ENCODE measurements around the gene B4GALT2. TPM values are rescaled to one million over a fixed set of nuclear protein-coding genes. Genes with fewer than 3 reads are reported as not detected.

The B4GALT2 gene
- total RNA-seq, 1 donor from 2014 or later: 84.0 TPM

DNA sequence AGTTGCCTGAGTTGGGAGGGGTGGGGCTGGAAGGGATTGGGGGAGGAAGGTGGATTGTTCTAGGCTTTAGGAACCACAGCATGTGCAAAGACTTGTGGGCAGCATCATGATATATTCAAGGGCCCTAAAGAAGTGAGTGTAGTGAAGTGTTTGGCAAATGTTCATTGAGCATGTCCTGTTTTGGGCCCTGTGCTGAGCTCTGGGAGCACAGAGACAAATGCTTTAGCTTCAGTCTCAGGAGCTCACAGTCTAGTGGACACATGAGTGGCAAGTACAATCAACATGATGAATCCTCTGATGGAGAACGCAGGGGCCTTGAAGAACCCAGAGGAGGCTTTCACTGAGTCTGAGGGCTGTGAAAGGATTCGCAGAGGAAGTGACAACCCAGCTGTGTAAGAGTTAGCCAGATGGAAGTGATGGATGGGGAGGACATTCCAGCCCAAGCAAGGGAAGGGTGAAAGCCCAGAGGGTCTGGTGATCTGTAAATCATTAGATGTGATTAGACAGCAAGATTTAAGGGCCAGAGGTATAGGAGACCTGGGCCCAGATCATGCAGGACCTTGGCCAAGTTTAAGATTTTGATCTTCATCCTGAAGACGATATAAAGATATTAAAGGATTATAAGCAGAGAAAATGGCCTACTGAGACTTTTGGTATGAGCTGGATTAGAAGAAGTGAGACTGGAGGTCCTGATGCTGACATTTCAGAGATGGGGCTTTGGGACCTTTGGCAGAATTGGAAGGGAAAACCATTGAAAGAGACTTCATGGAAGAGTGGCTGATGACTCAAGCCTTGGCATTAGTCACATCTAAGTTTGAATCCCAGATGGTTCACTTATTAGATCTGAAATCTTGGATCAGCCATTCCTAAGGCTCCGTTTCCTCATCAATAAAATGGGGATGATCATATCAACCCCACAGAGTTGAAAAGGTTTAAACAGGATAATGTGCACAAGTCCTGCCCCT lies 27.7 kb upstream of the B4GALT2 start:
- Histone ChIP-seq H3K36me3 (ENCODE audit: control insufficient read depth, insufficient read depth, low read length) (peaks cover 7% of the 10 kb centered on the region), H3K27me3 (ENCODE audit: control insufficient read depth, insufficient read depth, low read length) (no peaks in the 10 kb centered on the region), H3K4me3 (ENCODE audit: low read depth, low read length) (no peak overlapping the region)
- no peak for TF ChIP-seq CTCF (IDR thresholded peaks at IDR 0.05; ENCODE audit: insufficient read depth, low read length, severe bottlenecking)
- peak; percentile 48 for DNase-seq (ENCODE audit: low read depth)
- FAIRE-seq: peak; percentile 86

DNA sequence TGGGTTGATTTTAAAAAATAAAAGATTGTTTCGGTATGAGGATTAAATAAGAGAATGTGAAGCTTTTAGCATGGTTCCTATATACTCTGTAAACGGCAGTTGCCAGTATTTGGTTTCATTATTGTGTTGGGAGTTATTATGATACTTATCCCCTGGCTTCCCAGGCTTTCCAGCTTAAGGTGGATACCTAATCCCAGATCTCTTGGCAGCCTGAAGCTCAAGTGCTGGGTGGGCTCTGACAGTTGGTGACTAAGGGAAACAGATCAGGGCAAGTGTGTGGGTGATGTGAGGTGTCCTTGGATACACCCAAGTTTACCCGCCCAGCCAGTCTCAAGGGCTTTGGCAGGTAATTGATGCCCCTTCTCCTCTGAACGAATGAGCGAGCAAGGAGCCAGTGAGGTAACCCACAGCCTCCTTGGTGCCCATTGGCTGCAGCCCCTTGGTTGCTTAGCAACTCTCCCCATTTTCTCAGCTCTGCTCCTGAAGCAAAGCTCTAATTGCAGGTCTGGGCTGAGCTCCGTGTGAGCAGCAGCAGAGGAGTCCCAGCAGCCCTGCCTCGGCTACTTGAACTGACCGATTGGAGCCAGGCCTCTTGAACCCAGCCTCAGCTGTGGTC lies 26.2 kb upstream of the B4GALT2 start:
- FAIRE-seq: no peak

GRCh38 chr1:43953361-43953760 lies 25.6 kb upstream of the B4GALT2 start:
- H3K27me3 ChIP-seq (ENCODE audit: control insufficient read depth, insufficient read depth, low read length): no peaks in the 10 kb centered on the region
- no peak for TF ChIP-seq CTCF (IDR thresholded peaks at IDR 0.05; ENCODE audit: insufficient read depth, low read length, severe bottlenecking)
- no peak overlapping the region for H3K4me3 ChIP-seq (ENCODE audit: low read depth, low read length)
- DNase-seq (ENCODE audit: low read depth) (no peak), FAIRE-seq (peak; percentile 40)
- peaks cover 7% of the 10 kb centered on the region for H3K36me3 ChIP-seq (ENCODE audit: control insufficient read depth, insufficient read depth, low read length)

More for the DNA sequence above, 26.2 kb upstream of the B4GALT2 start:
- TF ChIP-seq CTCF (IDR thresholded peaks at IDR 0.05; ENCODE audit: insufficient read depth, low read length, severe bottlenecking): no peak
- peak; percentile 36 for DNase-seq (ENCODE audit: low read depth)
- no peak overlapping the region for H3K4me3 ChIP-seq (ENCODE audit: low read depth, low read length)
- H3K27me3 ChIP-seq (ENCODE audit: control insufficient read depth, insufficient read depth, low read length): no peaks in the 10 kb centered on the region
- H3K36me3 ChIP-seq (ENCODE audit: control insufficient read depth, insufficient read depth, low read length): peaks cover 7% of the 10 kb centered on the region

DNA sequence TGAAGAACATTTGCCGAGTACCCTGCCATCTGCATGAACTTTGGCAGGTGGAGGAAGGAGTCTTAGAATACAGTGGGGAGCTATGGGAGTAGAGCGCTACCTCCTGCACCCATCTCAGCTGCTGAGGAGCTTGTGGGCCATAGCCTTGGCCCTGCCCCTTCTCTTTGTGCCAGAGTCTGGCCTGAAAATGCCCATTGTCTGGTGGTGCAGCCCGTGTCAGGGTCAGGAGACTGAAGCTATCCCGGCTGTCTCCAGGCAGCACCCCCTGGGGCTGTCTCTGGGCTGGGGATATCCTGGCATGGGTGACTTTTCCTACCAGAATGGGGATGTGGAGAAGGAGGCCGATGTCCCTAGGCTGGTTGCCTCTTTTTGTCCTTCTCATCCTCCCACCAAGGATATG lies 25.0 kb upstream of the B4GALT2 start:
- no peak for TF ChIP-seq CTCF (IDR thresholded peaks at IDR 0.05; ENCODE audit: insufficient read depth, low read length, severe bottlenecking)
- no peak overlapping the region for H3K4me3 ChIP-seq (ENCODE audit: low read depth, low read length)
- DNase-seq (ENCODE audit: low read depth): no peak
- no peak for FAIRE-seq
- peaks cover 12% of the 10 kb centered on the region for H3K36me3 ChIP-seq (ENCODE audit: control insufficient read depth, insufficient read depth, low read length)
- no peaks in the 10 kb centered on the region for H3K27me3 ChIP-seq (ENCODE audit: control insufficient read depth, insufficient read depth, low read length)

DNA sequence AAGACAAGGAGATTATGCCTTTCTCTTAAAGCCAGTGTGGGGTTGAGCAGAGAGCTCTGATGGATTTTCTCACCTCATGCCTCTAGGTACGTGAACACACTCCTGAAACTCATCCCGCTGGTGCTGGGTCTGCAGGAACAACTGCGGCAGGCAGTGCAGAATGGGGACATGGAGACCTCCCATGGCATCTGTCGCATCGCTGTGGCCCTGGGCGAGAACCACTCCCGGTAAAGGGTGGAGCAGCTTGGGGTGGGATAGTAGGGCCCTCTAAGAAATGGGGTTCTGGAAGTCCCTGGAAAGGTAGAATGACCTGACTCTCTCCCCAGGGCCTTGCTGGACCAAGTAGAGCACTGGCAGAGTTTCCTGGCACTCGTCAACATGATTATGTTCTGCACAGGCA lies 22.8 kb upstream of the B4GALT2 start:
- DNase-seq (ENCODE audit: low read depth): no peak
- no peaks in the 10 kb centered on the region for H3K27me3 ChIP-seq (ENCODE audit: control insufficient read depth, insufficient read depth, low read length)
- H3K4me3 ChIP-seq (ENCODE audit: low read depth, low read length): no peak overlapping the region
- TF ChIP-seq CTCF (IDR thresholded peaks at IDR 0.05; ENCODE audit: insufficient read depth, low read length, severe bottlenecking): no peak
- FAIRE-seq: no peak
- peaks cover 12% of the 10 kb centered on the region for H3K36me3 ChIP-seq (ENCODE audit: control insufficient read depth, insufficient read depth, low read length)
